AML-193 (cell line): ENCODE measurements around the gene FSTL4.
"Not testable (repeated sequence)": the region's sequence is repeated elsewhere in the genome, so short reads cannot be mapped to it uniquely, and the experiment has no call there.

Source experiments
- DNase-seq, 2 experiments: peaks; one replicate each; lab custom pipeline; 2025; lab: John Stamatoyannopoulos, UW

FSTL4 gene

DNA sequence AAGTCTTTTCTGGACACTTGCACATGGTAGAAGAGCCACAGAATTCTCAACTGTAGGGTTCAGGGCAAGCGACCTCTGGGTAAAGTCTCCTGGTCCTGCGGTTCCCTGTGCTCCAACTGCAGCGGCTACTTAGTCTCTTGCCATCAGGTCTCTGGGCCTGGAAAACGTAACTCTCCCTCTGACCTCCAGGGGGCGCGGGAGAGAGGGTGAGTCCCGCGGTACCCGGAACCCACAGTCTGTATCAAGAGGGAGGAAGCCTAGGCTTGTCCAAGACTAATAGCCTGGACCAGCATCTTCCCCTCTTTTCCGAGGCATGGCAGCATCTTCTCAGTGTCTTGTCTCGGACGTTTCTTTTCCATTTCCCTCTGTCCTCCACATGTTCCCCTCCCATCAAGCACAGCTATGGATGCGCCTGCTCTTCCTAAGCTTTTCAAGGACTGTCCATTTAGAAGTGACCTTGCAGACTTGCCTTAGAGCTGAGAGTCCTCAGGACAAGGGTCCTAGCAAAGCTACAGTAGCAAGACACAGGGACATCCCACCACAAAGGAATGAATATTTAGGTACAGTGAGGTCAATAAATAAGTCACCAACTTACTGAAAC lies 59.3 kb downstream of the FSTL4 start:
- DNase-seq: peak; percentile 21 to 35

DNA sequence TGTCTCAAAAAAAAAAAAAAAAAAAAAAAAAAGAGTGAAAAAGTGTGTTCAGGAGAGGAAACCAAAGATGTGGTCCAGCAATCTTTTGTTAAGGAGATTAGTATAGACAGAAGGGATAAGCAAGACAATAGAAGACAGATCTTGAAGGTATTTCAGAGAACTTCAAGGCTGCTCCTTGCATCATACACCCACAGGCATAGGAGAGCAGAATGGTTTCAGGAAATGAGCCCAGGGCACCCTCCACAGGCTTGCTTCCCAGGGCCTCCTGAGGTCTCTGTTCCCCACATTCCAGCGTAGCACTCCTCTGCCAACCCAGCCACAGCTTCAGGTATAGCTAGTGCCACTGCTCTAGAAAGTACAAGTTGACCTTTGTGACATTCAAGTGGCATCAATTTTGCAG lies 65.8 kb downstream of the FSTL4 start:
- DNase-seq: no peak

DNA sequence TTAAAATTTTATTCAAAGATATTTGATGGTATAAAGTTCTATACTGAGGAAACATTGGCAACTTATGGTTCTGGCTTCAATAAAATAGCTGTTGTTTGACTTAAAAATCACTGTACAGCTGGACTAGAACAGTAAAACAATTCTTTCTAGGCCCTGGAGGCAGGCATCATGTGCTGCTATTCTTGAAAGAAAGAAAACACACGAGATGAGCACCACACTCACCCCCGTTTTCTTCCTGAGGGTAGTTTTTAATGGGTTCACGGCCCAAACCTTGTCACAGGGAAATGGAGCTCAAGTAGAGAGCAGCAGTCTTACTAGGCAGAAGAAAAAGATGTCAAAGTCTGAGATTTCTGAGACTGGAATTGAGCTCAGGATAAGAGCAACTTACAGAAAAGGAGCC lies 68.0 kb downstream of the FSTL4 start:
- no peak for DNase-seq

DNA sequence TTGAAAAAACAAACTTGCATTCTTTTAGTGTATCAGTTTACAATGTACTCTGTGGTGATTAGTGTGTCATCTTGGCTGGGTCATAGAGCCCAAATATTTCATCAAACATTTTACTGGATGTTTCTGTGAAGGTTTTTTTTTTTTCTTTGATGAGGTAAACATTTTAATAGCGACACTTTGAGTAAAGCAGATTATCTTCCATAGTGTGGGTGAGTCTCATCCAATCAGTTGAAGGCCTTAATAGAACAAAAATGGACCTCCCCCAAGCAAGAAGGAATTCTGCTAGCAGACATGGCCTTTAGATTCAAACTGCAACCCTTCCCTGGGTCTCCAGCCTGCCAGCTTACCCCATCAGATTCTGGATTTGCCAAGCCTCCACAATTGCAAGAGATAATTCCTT lies 72.5 kb downstream of the FSTL4 start:
- no peak for DNase-seq

DNA sequence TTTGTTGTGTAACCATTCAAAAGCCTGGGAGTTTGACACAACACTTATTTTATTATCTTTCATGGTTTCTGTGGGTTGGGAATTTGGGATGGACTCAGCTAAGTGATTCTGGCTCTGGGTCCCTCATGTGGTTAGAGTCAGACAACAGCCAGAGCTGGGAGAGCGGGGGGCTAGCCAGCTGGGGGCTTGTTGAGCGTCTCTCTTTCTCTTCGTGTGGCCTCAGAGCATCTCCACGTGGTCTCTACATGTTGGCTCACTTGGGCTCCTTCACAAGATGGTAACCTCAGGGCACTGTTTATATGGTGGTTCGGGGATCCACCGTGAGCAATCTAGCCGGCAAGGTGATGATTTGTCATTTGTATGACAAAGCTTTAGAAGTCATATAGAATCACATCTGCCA lies 73.6 kb downstream of the FSTL4 start:
- no peak for DNase-seq

DNA sequence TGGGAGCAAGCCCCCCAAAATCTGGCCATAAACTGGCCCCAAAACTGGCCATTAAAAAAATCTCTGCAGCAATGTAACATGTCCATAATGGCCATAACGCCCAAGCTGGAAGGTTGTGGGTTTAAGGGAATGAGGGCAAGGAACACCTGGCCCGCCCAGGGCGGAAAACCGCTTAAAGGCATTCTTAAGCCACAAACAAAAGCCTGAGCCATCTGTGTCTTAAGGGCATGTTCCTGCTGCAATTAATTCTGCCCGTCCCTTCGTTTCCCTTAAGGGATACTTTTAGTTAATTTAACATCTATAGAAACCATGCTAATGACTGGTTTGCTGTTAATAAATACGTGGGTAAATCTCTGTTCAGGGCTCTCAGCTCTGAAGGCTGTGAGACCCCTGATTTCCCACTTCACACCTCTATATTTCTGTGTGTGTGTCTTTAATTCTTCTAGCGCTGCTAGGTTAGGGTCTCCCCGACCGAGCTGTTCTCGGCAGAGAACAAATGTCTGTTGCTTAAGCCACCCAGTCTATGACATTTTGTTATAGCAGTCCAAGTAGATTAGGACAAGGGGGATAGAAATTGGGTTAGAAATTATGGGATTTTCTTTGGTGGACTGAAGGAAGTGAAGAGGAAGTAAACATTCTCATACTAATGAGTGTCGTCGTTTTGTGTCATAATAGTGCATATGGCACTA lies 77.0 kb downstream of the FSTL4 start:
- not testable (repeated sequence) for DNase-seq

DNA sequence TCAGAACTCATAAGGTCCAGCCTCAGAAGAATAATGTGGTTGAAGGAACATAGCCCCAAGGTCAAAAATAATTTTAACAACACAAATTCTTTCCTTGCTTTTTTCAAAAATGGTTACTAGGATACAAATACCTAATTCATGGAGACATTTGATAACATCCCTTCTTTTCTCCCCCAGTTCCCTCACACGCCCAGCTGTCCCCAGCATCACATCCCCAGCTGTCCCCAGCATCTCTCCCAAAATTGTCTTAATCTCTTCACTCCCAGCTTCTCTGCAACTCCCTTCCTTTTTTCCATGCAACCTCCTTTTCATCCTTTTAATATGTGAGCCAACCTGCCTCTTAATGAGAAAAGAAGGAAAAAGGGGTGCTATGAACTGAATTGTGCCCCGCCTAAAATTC lies 77.8 kb downstream of the FSTL4 start:
- DNase-seq: no peak

DNA sequence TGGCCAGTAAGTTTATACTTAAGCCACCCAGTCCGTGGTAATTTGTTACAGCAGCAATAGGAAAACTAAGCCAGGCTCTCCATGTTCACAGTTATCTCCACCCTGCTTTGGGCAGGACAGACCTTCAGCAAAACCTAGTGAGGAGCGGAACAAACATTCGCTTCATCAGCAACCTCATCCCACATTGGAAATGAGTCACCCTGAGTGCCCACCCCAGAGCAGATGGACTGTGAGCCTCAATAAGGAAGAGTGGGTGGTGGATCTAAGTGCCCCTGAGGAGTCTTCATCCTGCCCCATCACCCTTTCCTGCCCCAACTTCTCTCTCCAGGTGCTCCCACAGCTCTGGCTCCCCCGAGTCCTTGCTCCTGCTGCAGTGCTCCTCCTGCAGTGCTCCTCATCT lies 78.8 kb downstream of the FSTL4 start:
- DNase-seq: no peak

DNA sequence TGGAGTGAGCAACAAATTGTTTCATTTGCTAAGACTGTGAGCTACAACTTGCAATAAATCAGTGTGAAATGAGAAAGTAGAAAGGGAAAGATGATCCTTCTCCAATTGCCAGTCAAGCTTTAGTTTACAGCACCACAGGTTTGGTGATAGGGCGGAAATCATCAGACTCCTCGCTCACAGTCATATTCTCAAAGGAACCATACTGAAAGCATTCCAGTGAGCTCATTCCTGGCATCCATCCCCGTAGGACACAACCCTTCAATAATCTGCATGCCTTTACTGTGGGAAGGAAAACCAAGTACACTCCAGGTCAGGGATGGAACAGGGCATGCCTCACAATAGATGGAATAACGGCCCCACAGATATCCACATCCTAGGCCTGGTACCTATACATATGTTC lies 80.7 kb downstream of the FSTL4 start:
- DNase-seq: no peak

DNA sequence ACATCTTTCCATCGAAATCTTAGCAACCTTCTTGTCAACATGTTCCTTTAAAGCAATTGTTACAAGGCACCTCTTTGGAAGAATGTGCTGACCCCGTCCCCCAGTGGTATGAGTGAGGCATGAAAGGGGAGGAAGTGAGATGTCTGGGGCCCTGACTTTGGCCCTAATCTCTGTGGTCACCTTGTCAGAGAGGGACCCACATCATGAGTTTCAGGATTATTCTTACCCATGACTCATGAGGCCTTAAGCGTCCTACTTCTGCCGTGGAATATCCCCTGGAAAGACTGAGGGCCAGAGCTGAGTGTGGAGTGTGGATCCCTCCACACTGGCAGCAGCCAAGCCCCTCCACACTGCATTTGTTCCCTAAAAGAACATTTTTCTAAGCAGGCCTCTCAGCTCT lies 81.2 kb downstream of the FSTL4 start:
- no peak for DNase-seq

DNA sequence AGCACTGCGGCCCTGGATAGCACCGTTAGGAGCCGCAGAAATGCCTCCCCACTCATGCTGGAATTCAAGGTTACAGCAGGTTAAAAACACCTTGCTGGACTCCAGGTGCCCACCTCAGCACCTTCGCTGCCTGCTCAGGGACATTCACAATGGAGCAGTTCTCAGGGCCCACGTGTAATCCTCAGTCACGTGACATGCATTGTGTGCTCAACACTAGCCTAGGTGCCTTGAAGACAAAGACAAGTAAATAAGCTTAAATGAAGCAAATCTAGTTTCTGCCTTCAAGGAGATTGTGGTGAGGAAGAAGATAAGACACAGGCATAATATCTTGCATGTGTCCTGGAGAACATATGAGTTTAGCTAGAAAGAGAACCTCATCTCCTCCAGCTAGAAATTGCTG lies 82.1 kb downstream of the FSTL4 start:
- DNase-seq: no peak

DNA sequence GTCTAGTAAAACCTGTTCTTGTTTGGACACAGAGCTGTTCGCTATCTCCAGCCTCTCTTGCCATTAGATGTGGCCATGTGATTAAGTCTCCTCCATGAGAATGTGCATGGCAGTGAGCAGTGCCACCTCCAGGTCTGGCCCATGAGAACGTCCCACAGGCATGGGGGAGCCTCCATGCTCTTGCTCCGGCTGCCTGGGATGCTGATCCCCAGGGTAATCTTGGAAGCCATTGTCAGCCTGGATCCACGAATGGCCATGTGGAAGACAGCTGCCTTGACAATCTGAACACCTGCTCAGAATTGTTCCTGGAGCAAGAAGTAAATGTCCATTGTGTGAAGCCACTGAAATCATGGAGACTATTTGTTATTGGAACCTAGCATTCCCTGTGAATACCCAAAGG lies 83.5 kb downstream of the FSTL4 start:
- DNase-seq: no peak

DNA sequence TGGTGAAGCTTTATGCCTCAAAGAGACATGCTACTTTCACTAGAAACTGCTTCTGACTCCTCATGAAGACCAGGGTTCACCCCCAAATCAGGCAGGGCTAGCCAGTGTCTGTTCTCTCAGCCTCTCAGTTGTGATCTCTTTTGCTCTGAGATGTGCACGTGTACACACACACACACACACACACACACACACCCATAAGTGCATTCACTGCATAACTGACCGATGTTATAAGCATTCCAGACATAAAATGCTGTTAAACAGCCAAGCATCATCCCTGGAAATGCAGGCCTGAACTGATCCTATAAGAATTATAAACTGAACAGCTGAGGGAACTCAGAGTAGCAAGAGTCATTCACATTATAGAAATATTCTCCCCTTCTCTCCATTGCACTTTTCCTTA lies 85.0 kb downstream of the FSTL4 start:
- no peak for DNase-seq

DNA sequence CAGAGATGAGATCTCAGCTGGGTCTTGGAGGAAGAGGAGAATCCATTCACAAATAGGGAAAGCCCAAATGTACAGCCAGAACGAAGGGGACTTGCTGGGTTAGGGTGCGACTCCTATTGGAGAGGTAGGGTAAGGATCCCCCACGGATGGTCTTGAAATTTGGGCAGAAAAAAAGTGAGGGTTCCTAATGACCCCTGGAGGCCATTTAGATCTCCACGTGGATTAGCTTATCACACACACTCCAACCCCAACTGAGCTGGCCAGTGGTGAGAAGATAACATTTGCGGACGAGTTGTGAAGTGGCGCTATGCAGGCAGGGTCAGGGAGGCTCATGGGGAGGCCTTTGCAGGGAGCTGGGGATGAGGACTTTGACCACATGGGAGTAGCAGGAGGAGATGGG lies 86.0 kb downstream of the FSTL4 start:
- DNase-seq: no peak

DNA sequence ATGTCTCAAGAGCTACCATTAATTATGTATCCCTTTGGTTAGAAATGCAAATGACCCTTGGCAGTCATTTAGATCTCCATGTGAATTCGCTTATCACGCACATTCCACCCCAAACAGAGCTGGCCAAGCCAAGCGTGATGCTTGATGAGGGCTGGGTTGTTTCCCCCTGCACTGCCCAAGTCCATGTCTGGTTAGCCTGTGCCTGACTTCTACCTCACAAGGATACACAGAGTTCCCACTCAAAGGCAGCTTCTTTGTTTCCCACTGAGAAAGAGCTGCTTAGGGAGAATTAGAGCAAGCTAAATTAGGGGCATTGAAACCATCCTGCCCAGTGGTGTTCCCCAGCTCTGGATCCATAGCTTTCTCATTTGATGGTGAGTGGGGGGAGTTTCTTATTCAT lies 87.2 kb downstream of the FSTL4 start:
- no peak for DNase-seq

DNA sequence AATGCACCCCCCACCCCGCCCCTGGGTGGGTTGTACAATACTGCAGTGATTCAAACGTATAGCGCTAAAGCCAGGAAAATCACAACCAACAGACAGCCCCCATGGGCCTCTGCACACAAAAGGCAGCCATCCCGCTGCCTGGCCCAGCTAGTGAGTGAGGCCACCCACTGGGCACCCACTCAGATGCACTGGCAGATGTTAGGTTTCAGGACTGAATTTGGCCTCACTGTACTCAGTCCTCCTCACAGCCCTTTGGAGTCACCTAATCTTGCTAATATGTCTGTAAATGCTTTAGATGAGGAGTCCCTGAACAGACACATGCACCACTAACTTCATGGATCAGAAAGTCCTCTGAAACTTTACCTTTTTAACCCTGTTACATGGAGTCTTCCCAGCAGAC lies 87.7 kb downstream of the FSTL4 start:
- DNase-seq: no peak

DNA sequence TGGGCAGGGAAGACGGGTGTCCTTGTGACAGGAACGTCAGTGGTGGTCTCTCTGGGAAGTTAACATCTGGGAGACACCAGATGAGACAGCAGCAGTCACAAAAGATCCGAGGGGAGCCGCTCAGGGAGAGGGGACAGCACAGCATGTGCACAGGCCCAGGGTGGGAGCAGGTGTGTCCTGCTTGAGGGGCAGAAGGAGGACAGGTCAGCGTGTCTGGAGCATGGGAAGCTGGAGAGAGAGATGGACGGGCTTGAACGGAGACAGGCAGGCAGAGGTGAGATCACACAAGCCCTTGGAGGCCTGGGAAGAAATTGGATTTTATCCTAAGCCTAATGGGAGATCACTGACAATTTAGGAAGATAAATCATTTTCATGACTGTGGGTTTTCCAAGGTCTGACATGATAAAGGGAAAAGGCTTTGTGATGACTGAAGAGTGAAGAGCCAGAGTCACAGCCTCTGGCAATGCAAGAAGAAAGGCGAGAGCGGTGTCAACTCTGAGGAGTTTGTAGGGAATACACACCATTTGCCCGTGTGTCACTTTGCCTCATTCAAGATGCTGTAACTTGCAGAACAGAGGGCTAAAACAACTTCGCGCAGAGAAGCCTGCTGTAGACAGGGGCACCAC lies 88.3 kb downstream of the FSTL4 start:
- no peak for DNase-seq

DNA sequence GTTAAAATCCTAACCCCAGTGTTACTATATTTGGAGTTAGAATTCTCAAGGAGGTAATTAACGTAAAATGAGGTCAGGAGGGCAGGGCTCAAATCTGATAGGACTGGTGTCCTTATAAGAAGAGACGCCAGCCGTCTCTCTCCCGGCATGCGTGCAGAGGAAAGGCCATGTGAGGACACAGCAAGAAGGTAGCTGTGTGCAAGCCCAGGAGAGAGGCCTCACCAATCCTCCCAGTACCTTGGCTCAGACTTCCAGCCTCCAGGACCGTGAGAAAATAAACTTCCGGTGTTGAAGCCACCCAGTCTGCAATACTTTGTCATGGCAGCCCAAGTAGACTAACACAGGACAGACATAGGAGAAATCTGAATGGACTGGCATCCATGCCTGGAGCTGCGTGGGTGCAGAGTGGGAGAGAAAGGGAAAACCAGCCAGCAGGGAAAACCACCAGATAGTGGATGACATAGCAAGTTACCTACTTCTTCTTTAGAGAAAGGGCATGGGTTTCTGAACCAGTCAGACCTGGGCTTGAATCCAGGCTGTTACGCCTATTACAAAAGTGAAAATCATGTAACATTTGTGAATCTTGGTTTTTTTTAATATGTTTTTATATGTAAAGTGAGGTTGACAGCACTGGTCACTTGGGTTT lies 89.2 kb downstream of the FSTL4 start:
- DNase-seq: no peak

DNA sequence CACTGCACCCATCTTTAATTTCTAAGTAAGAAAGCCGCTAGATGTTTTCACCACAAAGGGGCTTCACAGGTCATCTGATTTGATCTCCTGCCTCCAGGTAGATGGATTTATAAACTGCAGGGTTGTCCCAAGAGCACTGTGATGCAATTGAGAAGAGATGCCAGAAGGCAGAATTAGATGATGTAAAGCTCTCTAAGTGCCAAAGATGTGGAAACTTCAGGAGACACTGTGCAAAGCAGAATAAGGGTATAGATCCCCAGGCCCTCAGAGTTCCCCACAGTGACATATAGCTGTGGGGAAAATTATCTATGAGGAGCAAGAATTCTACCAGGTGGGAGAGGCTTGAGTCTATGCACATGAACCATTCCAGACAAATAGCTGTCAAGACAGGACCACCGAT lies 90.5 kb downstream of the FSTL4 start:
- no peak for DNase-seq

DNA sequence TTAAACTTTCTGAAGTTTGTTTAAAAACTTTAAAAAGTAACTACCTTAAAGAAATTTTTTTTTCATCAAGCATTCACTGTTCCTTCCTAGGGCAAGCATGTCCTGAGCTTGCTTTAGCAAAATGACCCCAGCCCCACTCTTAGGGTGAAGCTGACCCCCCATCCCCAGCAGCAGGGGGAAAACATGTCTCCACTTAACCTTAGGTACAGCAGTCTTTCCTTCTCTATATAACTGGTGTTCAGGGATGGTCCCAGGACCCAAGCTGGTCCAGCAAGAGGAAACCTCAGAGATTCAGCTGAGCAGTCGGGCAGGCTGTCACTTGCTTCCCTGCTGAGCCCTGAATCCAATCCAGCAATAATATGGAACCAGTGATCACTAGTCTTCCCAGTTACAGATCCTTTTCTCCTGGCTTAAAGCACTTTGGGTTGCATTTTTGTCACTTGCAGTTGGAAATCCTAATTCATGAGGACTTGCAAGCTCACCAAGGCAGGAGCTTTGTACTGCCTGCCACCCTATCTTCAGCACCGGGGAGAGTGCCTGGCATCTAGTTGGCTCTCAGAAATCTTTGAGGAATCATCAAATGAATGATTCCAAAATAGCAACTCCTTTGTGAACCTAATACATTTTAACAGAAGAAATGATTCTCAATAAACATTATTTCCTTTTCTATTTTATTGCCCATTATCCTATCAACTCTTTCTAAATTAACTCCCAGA lies 91.2 kb downstream of the FSTL4 start:
- DNase-seq: no peak

DNA sequence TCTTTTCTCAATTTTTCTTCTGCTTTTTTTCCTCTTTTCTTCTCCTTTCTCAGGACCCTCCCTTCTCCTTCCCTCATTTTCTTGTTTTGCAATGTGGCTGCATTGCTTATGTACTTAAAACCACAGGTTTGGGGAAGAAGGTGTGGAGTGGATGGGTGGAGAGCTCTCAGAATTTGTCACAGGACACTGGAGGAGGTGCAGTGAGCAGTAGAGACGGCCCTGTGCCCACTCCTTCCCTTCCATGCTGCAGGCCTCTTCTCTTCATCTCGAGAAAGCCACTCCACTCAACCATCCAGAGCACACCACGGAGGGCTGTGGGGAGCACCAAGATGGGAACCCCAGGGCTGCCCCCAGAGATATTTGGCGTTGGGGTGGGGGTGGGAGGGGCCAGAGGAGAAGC lies 92.3 kb downstream of the FSTL4 start:
- no peak for DNase-seq

DNA sequence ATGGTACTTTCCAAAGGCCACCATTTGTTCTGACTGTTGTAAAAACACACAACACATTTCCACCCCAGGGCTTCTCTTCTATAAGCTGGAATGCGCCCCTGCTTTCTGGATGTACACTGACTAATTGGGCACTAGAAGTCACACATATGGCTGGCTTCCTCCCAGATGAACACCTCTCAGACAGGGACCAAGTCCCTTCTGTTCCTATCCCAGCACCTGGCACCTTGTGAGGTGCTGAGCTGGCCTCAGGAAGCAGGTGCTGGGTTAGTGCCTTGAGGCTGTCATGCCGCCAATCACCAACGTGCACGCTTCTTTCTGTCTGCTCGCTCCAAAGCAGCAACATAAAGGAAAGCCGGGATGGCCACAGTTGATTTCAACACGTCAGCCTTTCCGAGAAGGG lies 93.2 kb downstream of the FSTL4 start:
- no peak for DNase-seq

DNA sequence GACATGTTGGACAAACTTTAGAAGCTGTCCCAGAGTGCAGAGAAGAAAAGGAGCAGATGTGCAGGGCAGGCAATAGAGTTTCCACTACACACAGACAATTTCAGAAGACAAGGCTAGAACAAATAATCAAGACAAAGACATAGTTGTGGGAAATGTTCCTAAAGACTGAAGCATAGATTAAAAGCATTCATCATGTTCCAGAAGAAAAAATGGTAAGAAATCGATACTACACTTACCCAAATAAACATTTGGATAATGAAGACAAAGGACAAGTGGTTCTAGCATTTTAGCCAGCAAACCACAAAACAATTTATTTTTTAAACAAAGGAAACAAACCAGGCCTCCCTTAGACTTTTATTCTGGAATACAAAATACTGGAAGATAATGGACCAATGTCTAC lies 97.9 kb downstream of the FSTL4 start:
- no peak for DNase-seq
